K562 (cell line): ENCODE measurements around the gene TMEM100. TPM values are rescaled to one million over a fixed set of nuclear protein-coding genes. Genes with fewer than 3 reads are reported as not detected.

Source experiments
- ATAC-seq: fragments of 200-7000 bp; cut with Tn5 transposase; 3 replicates; pipeline ENCODE4 v1.9.1; 2020; ENCODE audit warnings: moderate library complexity
- BruUV-seq: library from RNA; stranded (reverse); fragments of 400-500 nt; replicated peaks from 2 replicates; lab custom pipeline; 2021; lab: Mats Ljungman, UMichigan
- CTCF ChIA-PET: fragments of 300-600 bp; formaldehyde crosslinking; extraction: SDS; loops from one replicate; lab custom pipeline; 2021; ENCODE audit warnings: low intra/inter-chr PET ratio; lab: Yijun Ruan, JAX
- POLR2A ChIA-PET: fragments of 300-600, 350-650 bp; sonication (Branson Sonifier 250); formaldehyde crosslinking; extraction: SDS; loops from one replicate; lab custom pipeline; 2021; ENCODE audit warnings: antibody characterized with exemption, inconsistent platforms; lab: Yijun Ruan, JAX
- DNase-seq, 4 experiments: peaks; one replicate each; pipeline versions ENCODE4 v3.0.0 to v3.0.0-alpha.2; 2011 to 2018; ENCODE audit warnings: low spot score in 3 of 4, mixed read lengths in 3 of 4; ENCODE audit errors: extremely low read depth in 1 of 4
- FAIRE-seq: peaks from 2 replicates; lab custom pipeline; 2011; peaks lifted over from hg19 to GRCh38; lab: Jason Lieb, UNC
- H2AFZ ChIP-seq: 2 replicates; pipeline ENCODE4 v1.6.0; 2011; ENCODE audit warnings: low read depth, low read length, control low read depth, inconsistent platforms
- H3K27ac ChIP-seq: fragments of 200-600 bp; 3 replicates; pipeline ENCODE4 v1.8.0; 2011; ENCODE audit warnings: low read depth, mild to moderate bottlenecking, control low read depth, inconsistent platforms, low read length, moderate library complexity, mixed read lengths; ENCODE audit errors: extremely low read depth
- H3K27me3 ChIP-seq, 2 experiments: fragments of 300-600 bp in 1 of 2; 2 replicates in 1 of 2; 3 replicates in 1 of 2; pipeline versions ENCODE4 v1.6.0 to v1.8.0; 2011; ENCODE audit warnings: inconsistent platforms in 2 of 2, low read length in 2 of 2, mild to moderate bottlenecking in 1 of 2, mixed read lengths in 1 of 2, moderate library complexity in 1 of 2; ENCODE audit not compliant: control insufficient read depth in 2 of 2, insufficient read depth in 2 of 2
- H3K36me3 ChIP-seq: fragments of 300-600 bp; 3 replicates; pipeline ENCODE4 v1.8.0; 2011; ENCODE audit warnings: mild to moderate bottlenecking, low read length, inconsistent platforms; ENCODE audit not compliant: control insufficient read depth, insufficient read depth
- H3K4me1 ChIP-seq, 2 experiments: fragments of 200-600 bp in 1 of 2; replicated peaks in 1 of 2; 2 replicates in 1 of 2; 3 replicates in 1 of 2; pipeline versions ENCODE4 v1.5.1 to v1.8.0; 2011; ENCODE audit warnings: inconsistent platforms in 2 of 2, low read length in 2 of 2, mild to moderate bottlenecking in 1 of 2, mixed read lengths in 1 of 2, moderate library complexity in 1 of 2; ENCODE audit not compliant: control insufficient read depth in 2 of 2, insufficient read depth in 2 of 2
- H3K4me2 ChIP-seq: 2 replicates; pipeline ENCODE4 v1.6.1; 2011; ENCODE audit warnings: low read length, control low read depth, inconsistent platforms, mixed read lengths; ENCODE audit not compliant: insufficient read depth
- H3K4me3 ChIP-seq: fragments of 200-600 bp; sonication (generic), shearing (Covaris generic); 2 replicates; pipeline ENCODE4 v1.5.1; 2016; ENCODE audit warnings: control low read depth, inconsistent platforms
- H3K79me2 ChIP-seq: fragments of 200-600 bp; 3 replicates; pipeline ENCODE4 v1.8.0; 2011; ENCODE audit warnings: low read length, inconsistent platforms; ENCODE audit not compliant: control insufficient read depth, insufficient read depth
- H3K9ac ChIP-seq, 2 experiments: 2 replicates each; pipeline versions ENCODE4 v1.6.0 to v1.6.1; 2011; ENCODE audit warnings: low read depth in 2 of 2, low read length in 2 of 2, control low read depth in 1 of 2, inconsistent platforms in 1 of 2, mild to moderate bottlenecking in 1 of 2, mixed read lengths in 1 of 2; ENCODE audit not compliant: insufficient read depth in 1 of 2
- H3K9me1 ChIP-seq: one replicate; pipeline ENCODE4 v1.6.0; 2011; ENCODE audit warnings: inconsistent platforms, mild to moderate bottlenecking, low read length, moderate library complexity; ENCODE audit not compliant: control insufficient read depth, insufficient read depth
- H3K9me3 ChIP-seq: replicated peaks from 2 replicates; pipeline ENCODE4 v1.5.1; 2011; ENCODE audit warnings: low read depth, low read length, inconsistent platforms; ENCODE audit not compliant: control insufficient read depth, insufficient read depth
- H4K20me1 ChIP-seq: replicated peaks from 2 replicates; pipeline ENCODE4 v1.6.1; 2011; ENCODE audit warnings: low read length, inconsistent platforms, mixed read lengths; ENCODE audit not compliant: control insufficient read depth, insufficient read depth
- ETV1 ChIP-seq: fragments of 450-650 bp; conservative IDR thresholded peaks from 2 replicates; pipeline ENCODE4 v1.6.1; 2016; ENCODE audit warnings: missing genetic modification characterization, control low read depth, low read depth, missing compliant biosample characterization
- KAT8 ChIP-seq: fragments of 450-650 bp; IDR thresholded peaks from 2 replicates; pipeline ENCODE4 v1.6.1; 2016; ENCODE audit warnings: low read depth, mild to moderate bottlenecking
- MGA ChIP-seq: fragments of 450-650 bp; IDR thresholded peaks from 2 replicates; pipeline ENCODE4 v1.6.1; 2016; ENCODE audit warnings: mild to moderate bottlenecking, moderate library complexity
- MXD1 ChIP-seq: fragments of 250-450 bp; sonication (Bioruptor Pico); IDR thresholded peaks from 2 replicates; pipeline ENCODE4 v1.8.0; 2021; ENCODE audit warnings: borderline replicate concordance, mild to moderate bottlenecking, moderate library complexity; ENCODE audit not compliant: poor library complexity, severe bottlenecking
- SMARCE1 ChIP-seq: fragments of 450-650 bp; IDR thresholded peaks from 2 replicates; pipeline ENCODE4 v1.7.1; 2016; ENCODE audit warnings: mild to moderate bottlenecking
- SPI1 ChIP-seq: IDR thresholded peaks from 2 replicates; pipeline ENCODE4 v1.6.1; 2011; ENCODE audit warnings: low read depth, low read length, control low read depth, borderline replicate concordance
- ZNF282 ChIP-seq: sonication (generic); formaldehyde crosslinking; IDR thresholded peaks from 2 replicates; pipeline ENCODE4 v1.8.1; 2023; ENCODE audit warnings: missing genetic modification reagents
- ZNF408 ChIP-seq: fragments of 250-450 bp; sonication (Bioruptor Pico); IDR thresholded peaks from 2 replicates; pipeline ENCODE4 v1.4.0; 2020; ENCODE audit warnings: low read depth, mild to moderate bottlenecking, moderate library complexity
- ZNF584 ChIP-seq: fragments of 200-800 bp; sonication (Bioruptor generic); IDR thresholded peaks from 2 replicates; pipeline ENCODE4 v1.6.1; 2016; ENCODE audit warnings: low read depth, mild to moderate bottlenecking, missing genetic modification characterization, missing compliant biosample characterization
- in situ Hi-C: fragments of 300-500 bp; cut with MboI; formaldehyde crosslinking; loops from 4 replicates; pipeline ENCODE4 v1.15.0; 2018; ENCODE audit warnings: inconsistent platforms, mixed read lengths
- intact Hi-C: fragments of 100-400 bp; cut with micrococcal nuclease; formaldehyde crosslinking; loops from 2 replicates; pipeline ENCODE4 v1.14.2; 2022
- polyA plus RNA-seq, 8 experiments: library from polyadenylated mRNA; depleted of rRNA in 4 of 8; stranded (reverse) in 5 of 8; unstranded in 3 of 8; fragments of >200 nt; fragmentation: Nextera tagmentation in 2 of 8; fragmentation: Illumina TruSeq in 1 of 8; extraction: Ambion mirVana in 2 of 8; extraction: Trizol in 1 of 8; gene quantifications; 2 replicates each; pipeline versions ENCODE4 v1.2.1 to v1.2.3, GENCODE V29; 2011 to 2014; ENCODE audit warnings: inconsistent platforms in 1 of 8, missing spikeins in 1 of 8
- total RNA-seq, 7 experiments: library from RNA; depleted of rRNA in 6 of 7; stranded (reverse); fragments of >200 nt in 6 of 7; fragmentation: Illumina TruSeq in 2 of 7; extraction: Trizol in 2 of 7; gene quantifications; 2 replicates each; pipeline versions ENCODE4 v1.2.1 to v1.2.3, GENCODE V29; 2011 to 2021; ENCODE audit warnings: low replicate concordance in 1 of 7

Gene TMEM100
- total and polyA plus RNA-seq, 9 of the 15 experiments (the other 6 are each of a cell fraction or from before 2014, with no cell fraction given), result 0.12 to 0.50 (median 0.19) TPM

- TF ChIP-seq ETV1, result peak; percentile 42; the same call in 1 of the 2 replicates
Measured at GRCh38 chr17:55760643-55761355, 38.1 kb upstream of the TMEM100 start (continued).

- no peaks in the 10 kb centered on the region for H4K20me1 ChIP-seq
- no peak overlapping the region for H3K4me2 ChIP-seq
- peaks cover 0 to 7% of the 10 kb centered on the region in 2 experiments; a peak in 3 of 5 replicates for H3K4me1 ChIP-seq
- no peak overlapping the region for H2AFZ ChIP-seq
- no peak overlapping the region for H3K9ac ChIP-seq
- no peak for FAIRE-seq
- DNase-seq, result no peak
- in situ Hi-C loops (no loop called here), intact Hi-C loops (no loop called here)
- H3K9me1 ChIP-seq, result no peaks in the 10 kb centered on the region
- ChIA-PET CTCF (no interaction called here), POLR2A (interaction anchor here (0.6 to 1.8 kb wide), 4 partner anchors 12 to 536 kb away, joined by 3 to 6 read pairs (median 3); no protein-coding TSS in a partner anchor)
- H3K36me3 ChIP-seq, result peaks cover 20% of the 10 kb centered on the region; the same call in 2 of the 3 replicates
- no peak overlapping the region for H3K4me3 ChIP-seq
- no TSS peak for BruUV-seq
- ATAC-seq, result no peak
- H3K27me3 ChIP-seq, result no peaks in the 10 kb centered on the region
- peaks cover 83% of the 10 kb centered on the region for H3K79me2 ChIP-seq
- H3K27ac ChIP-seq, result no peak overlapping the region
- H3K9me3 ChIP-seq, result no peaks in the 10 kb centered on the region
- TF ChIP-seq SPI1, result no peak
- TF ChIP-seq KAT8, result no peak
- no peak for TF ChIP-seq MXD1 (CRISPR knock-in tag)
- TF ChIP-seq SMARCE1, result no peak
- no peak for TF ChIP-seq ZNF408 (CRISPR knock-in tag)
- no peak for TF ChIP-seq ZNF282
- TF ChIP-seq ZNF584, result no peak
- TF ChIP-seq MGA, result no peak
Measured at GRCh38 chr17:55758171-55758570, 35.5 kb upstream of the TMEM100 start.
